Measurements from ENCODE around the gene RGL1.

DNA sequence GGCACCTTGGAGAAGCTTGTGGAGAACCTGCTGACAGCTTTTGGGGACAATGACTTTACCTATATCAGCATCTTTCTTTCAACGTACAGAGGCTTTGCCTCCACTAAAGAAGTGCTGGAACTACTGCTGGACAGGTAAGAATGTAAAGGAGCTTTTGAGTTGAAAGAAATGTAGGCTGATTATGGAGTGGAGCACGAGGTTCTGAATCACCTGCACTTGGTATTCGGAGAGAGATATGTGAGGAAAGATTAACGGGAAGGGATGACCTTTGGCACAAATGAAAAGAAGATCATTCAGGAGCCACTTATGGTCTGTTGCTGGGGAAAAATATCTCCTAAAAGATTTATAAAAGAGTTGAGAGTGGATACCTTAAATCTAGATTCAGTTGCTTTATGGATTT, 42.7 kb downstream of the RGL1 start:
- TF ChIP-seq, protein P1, sequence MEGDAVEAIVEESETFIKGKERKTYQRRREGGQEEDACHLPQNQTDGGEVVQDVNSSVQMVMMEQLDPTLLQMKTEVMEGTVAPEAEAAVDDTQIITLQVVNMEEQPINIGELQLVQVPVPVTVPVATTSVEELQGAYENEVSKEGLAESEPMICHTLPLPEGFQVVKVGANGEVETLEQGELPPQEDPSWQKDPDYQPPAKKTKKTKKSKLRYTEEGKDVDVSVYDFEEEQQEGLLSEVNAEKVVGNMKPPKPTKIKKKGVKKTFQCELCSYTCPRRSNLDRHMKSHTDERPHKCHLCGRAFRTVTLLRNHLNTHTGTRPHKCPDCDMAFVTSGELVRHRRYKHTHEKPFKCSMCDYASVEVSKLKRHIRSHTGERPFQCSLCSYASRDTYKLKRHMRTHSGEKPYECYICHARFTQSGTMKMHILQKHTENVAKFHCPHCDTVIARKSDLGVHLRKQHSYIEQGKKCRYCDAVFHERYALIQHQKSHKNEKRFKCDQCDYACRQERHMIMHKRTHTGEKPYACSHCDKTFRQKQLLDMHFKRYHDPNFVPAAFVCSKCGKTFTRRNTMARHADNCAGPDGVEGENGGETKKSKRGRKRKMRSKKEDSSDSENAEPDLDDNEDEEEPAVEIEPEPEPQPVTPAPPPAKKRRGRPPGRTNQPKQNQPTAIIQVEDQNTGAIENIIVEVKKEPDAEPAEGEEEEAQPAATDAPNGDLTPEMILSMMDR (IDR thresholded peaks at IDR 0.05), result no peak
- no peak for TF ChIP-seq POLR2A (IDR thresholded peaks at IDR 0.05)

All from sigmoid colon (tissue), 3 donors.